Ovary (tissue), 3 donors: ENCODE results near the gene SSTR5.

Source experiments
- CTCF ChIP-seq, 3 donors: fragments of 450-650 bp in 2 of 3; fragments of 200-600 bp in 1 of 3; IDR thresholded peaks; one replicate each; pipeline versions ENCODE4 v1.5.1 to v1.8.0; 2016 to 2022; ENCODE audit warnings: antibody characterized with exemption in 3 of 3, mild to moderate bottlenecking in 1 of 3
- POLR2A ChIP-seq: fragments of 450-650 bp; IDR thresholded peaks from one replicate; pipeline ENCODE4 v1.6.1; 2017; ENCODE audit warnings: antibody characterized with exemption, mild to moderate bottlenecking, moderate library complexity
- donor health status: DM: no; HTN: no; CAD: no.

GRCh38 chr16:1079341-1079740, 6.8 kb downstream of the SSTR5 start:
- no peak for TF ChIP-seq CTCF (IDR thresholded peaks at IDR 0.05)
- no peak for TF ChIP-seq POLR2A
